Anterior cingulate cortex (tissue), 58 donors: Measurements from ENCODE around the gene TPRA1.

Experiments used
- DNase-seq, 58 donors: peaks; one replicate each; lab custom pipeline; 2025; lab: John Stamatoyannopoulos, UW

Gene TPRA1

GRCh38 chr3:127595303-127595702 lies 4.8 kb upstream of the TPRA1 start:
- DNase-seq: no peak

GRCh38 chr3:127593178-127593577 lies 2.6 kb upstream of the TPRA1 start:
- no peak for DNase-seq

GRCh38 chr3:127590282-127590592 lies 296 bp downstream of the TPRA1 start:
- peak in 1 of 58 donors; percentile 50 for DNase-seq

GRCh38 chr3:127589600-127590281 lies 792 bp downstream of the TPRA1 start:
- peak in 2 of 58 donors; percentile 35 to 37 for DNase-seq

GRCh38 chr3:127588806-127589577 lies 1.5 kb downstream of the TPRA1 start:
- DNase-seq: no peak

- DNase-seq: no peak
These were observed 2.7 kb downstream of the TPRA1 start for GRCh38 chr3:127587876-127588275.

- DNase-seq: no peak
These were observed 4.6 kb downstream of the TPRA1 start for GRCh38 chr3:127585813-127586413.

- no peak for DNase-seq
These were observed 5.2 kb downstream of the TPRA1 start for GRCh38 chr3:127585163-127585812.

- DNase-seq: no peak
These were observed 5.8 kb downstream of the TPRA1 start for GRCh38 chr3:127584734-127585133.

- no peak for DNase-seq
These were observed 10.0 kb downstream of the TPRA1 start for GRCh38 chr3:127580327-127581060.

GRCh38 chr3:127578802-127579201 lies 11.7 kb downstream of the TPRA1 start:
- DNase-seq: no peak

- no peak for DNase-seq
These were observed 12.4 kb downstream of the TPRA1 start for GRCh38 chr3:127578168-127578567.

- DNase-seq: no peak
These were observed 13.1 kb downstream of the TPRA1 start for GRCh38 chr3:127577448-127577847.

- DNase-seq: peak in 57 of 58 donors; percentile 27 to 90 (median 75)
These were observed 15.4 kb downstream of the TPRA1 start for GRCh38 chr3:127574880-127575878.

- no peak for DNase-seq
These were observed 16.6 kb downstream of the TPRA1 start for GRCh38 chr3:127573912-127574311.

GRCh38 chr3:127573401-127573800 lies 17.1 kb downstream of the TPRA1 start:
- DNase-seq: no peak

GRCh38 chr3:127572735-127573134 lies 17.8 kb downstream of the TPRA1 start:
- no peak for DNase-seq

- DNase-seq: no peak
These were observed 18.3 kb downstream of the TPRA1 start for GRCh38 chr3:127572186-127572585.

- no peak for DNase-seq
These were observed 20.0 kb downstream of the TPRA1 start for GRCh38 chr3:127570520-127570919.
